GM12878 (cell line): Measurements from ENCODE around the gene MINAR2.

Experiments used
- BCL11A ChIP-seq: IDR thresholded peaks from 2 replicates; pipeline ENCODE4 v1.6.1; 2011; ENCODE audit warnings: low read depth, low read length
- BRCA1 ChIP-seq: IDR thresholded peaks from 2 replicates; pipeline ENCODE4 v1.6.1; 2011; ENCODE audit warnings: low read depth, low read length, improper control_type of control experiment
- EP300 ChIP-seq, 2 experiments: fragments of 150-350 bp in 1 of 2; IDR thresholded peaks; 2 replicates each; pipeline ENCODE4 v1.6.1; 2011 to 2012; ENCODE audit warnings: low read depth in 2 of 2, low read length in 2 of 2, borderline replicate concordance in 1 of 2, improper control_type of control experiment in 1 of 2, inconsistent platforms in 1 of 2; ENCODE audit not compliant: control insufficient read depth in 1 of 2
- JUND ChIP-seq: IDR thresholded peaks from 2 replicates; pipeline ENCODE4 v1.6.1; 2012; ENCODE audit warnings: low read depth, mild to moderate bottlenecking, low read length, improper control_type of control experiment, moderate library complexity
- RFX5 ChIP-seq: IDR thresholded peaks from 2 replicates; pipeline ENCODE4 v1.6.1; 2011; ENCODE audit warnings: low read depth, low read length, improper control_type of control experiment
- SIN3A ChIP-seq: IDR thresholded peaks from 2 replicates; pipeline ENCODE4 v1.6.1; 2012; ENCODE audit warnings: low read depth, low read length, improper control_type of control experiment
- TAF1 ChIP-seq: IDR thresholded peaks from 2 replicates; pipeline ENCODE4 v1.6.1; 2011; ENCODE audit warnings: mild to moderate bottlenecking, low read depth, low read length, borderline replicate concordance
- TCF12 ChIP-seq: IDR thresholded peaks from 2 replicates; pipeline ENCODE4 v1.6.1; 2011; ENCODE audit warnings: low read depth, mild to moderate bottlenecking, low read length
- YY1 ChIP-seq: IDR thresholded peaks from 2 replicates; pipeline ENCODE4 v1.6.1; 2011; ENCODE audit warnings: low read depth, mild to moderate bottlenecking, low read length
- ZNF274 ChIP-seq: IDR thresholded peaks from one replicate; pipeline ENCODE4 v1.8.0; 2011; ENCODE audit not compliant: insufficient read length, insufficient read depth

- no peak for TF ChIP-seq BCL11A
- TF ChIP-seq ZNF274: no peak
- no peak for TF ChIP-seq TCF12
- TF ChIP-seq TAF1: no peak
- no peak for TF ChIP-seq BRCA1
- TF ChIP-seq EP300 (IDR thresholded peaks at IDR 0.05; ENCODE audit: borderline replicate concordance in 1 of 2, control insufficient read depth in 1 of 2, low read depth in 2 of 2, low read length in 2 of 2): no peak
- no peak for TF ChIP-seq JUND
- no peak for TF ChIP-seq RFX5
- TF ChIP-seq YY1: no peak
- no peak for TF ChIP-seq SIN3A
These were observed 49.2 kb upstream of the MINAR2 start for GRCh38 chr5:129698661-129699060.
